HepG2 (cell line): ENCODE results near the gene SPRY1. TPM values are rescaled to one million over a fixed set of nuclear protein-coding genes. Genes with fewer than 3 reads are reported as not detected.

Source experiments
- BCLAF1 ChIP-seq: fragments of 450-650 bp; IDR thresholded peaks from 2 replicates; pipeline ENCODE4 v1.6.1; 2017; ENCODE audit warnings: mild to moderate bottlenecking
- BRCA1 ChIP-seq: sonication (generic); formaldehyde crosslinking; IDR thresholded peaks from 2 replicates; pipeline ENCODE4 v1.4.0; 2020; ENCODE audit warnings: missing genetic modification reagents
- DR1 ChIP-seq: sonication (generic); formaldehyde crosslinking; IDR thresholded peaks from 2 replicates; pipeline ENCODE4 v1.8.0; 2021; ENCODE audit warnings: mild to moderate bottlenecking, missing genetic modification reagents, inconsistent platforms
- ELK4 ChIP-seq: sonication (generic); formaldehyde crosslinking; IDR thresholded peaks from 2 replicates; pipeline ENCODE4 v1.9.0; 2021; ENCODE audit warnings: missing genetic modification reagents, borderline replicate concordance
- HNF4G ChIP-seq, 2 experiments: sonication (generic) in 1 of 2; formaldehyde crosslinking in 1 of 2; IDR thresholded peaks; 2 replicates each; pipeline versions ENCODE4 v1.4.0 to v1.6.1; 2011 to 2020; ENCODE audit warnings: borderline replicate concordance in 2 of 2, low read depth in 2 of 2, mild to moderate bottlenecking in 2 of 2, low read length in 1 of 2, missing genetic modification reagents in 1 of 2, moderate library complexity in 1 of 2
- KLF15 ChIP-seq: sonication (generic); formaldehyde crosslinking; IDR thresholded peaks from 2 replicates; pipeline ENCODE4 v1.8.1; 2023; ENCODE audit warnings: borderline replicate concordance, mild to moderate bottlenecking, inconsistent platforms, missing genetic modification reagents, mixed read lengths
- NCOR1 ChIP-seq: fragments of 200-600 bp; sonication (generic); IDR thresholded peaks from 2 replicates; pipeline ENCODE4 v1.7.0; 2017; ENCODE audit warnings: antibody characterized with exemption, low read length, borderline replicate concordance
- PHB2 ChIP-seq: fragments of 450-650 bp; IDR thresholded peaks from 2 replicates; pipeline ENCODE4 v1.6.1; 2018; ENCODE audit not compliant: partially characterized antibody
- PITX1 ChIP-seq: sonication (generic); formaldehyde crosslinking; IDR thresholded peaks from 2 replicates; pipeline ENCODE4 v1.5.1; 2020; ENCODE audit warnings: mild to moderate bottlenecking, missing genetic modification reagents
- RARA ChIP-seq: IDR thresholded peaks from 2 replicates; pipeline ENCODE4 v1.6.1; 2016; ENCODE audit warnings: missing genetic modification reagents, missing compliant biosample characterization
- TCF12 ChIP-seq, 2 experiments: fragments of 450-650 bp in 1 of 2; sonication (generic) in 1 of 2; formaldehyde crosslinking in 1 of 2; IDR thresholded peaks; 2 replicates each; pipeline versions ENCODE4 v1.6.1 to v1.8.0; 2017 to 2022; ENCODE audit warnings: antibody characterized with exemption in 1 of 2, mild to moderate bottlenecking in 1 of 2, missing genetic modification reagents in 1 of 2, moderate library complexity in 1 of 2
- TEAD3 ChIP-seq: optimal IDR thresholded peaks from 2 replicates; pipeline ENCODE3; 2016; ENCODE audit warnings: borderline replicate concordance
- ZFYVE20 ChIP-seq: sonication (generic); formaldehyde crosslinking; IDR thresholded peaks from 2 replicates; pipeline ENCODE4 v1.8.0; 2023; ENCODE audit warnings: low read depth, mild to moderate bottlenecking, moderate library complexity, missing genetic modification reagents, borderline replicate concordance
- ZMYM4 ChIP-seq: sonication (generic); formaldehyde crosslinking; IDR thresholded peaks from 2 replicates; pipeline ENCODE4 v1.8.1; 2023; ENCODE audit warnings: mild to moderate bottlenecking, missing genetic modification reagents
- ZNF280D ChIP-seq: sonication (generic); formaldehyde crosslinking; IDR thresholded peaks from 2 replicates; pipeline ENCODE4 v1.5.1; 2020; ENCODE audit warnings: mild to moderate bottlenecking, missing genetic modification reagents
- ZNF614 ChIP-seq: IDR thresholded peaks from 2 replicates; pipeline ENCODE4 v1.6.1; 2018; ENCODE audit warnings: missing biosample characterization, missing genetic modification reagents, inconsistent platforms, borderline replicate concordance
- ZXDC ChIP-seq: sonication (generic); formaldehyde crosslinking; IDR thresholded peaks from 2 replicates; pipeline ENCODE4 v1.5.0; 2020; ENCODE audit warnings: mild to moderate bottlenecking, missing genetic modification reagents
- polyA plus RNA-seq, 8 experiments: library from polyadenylated mRNA; depleted of rRNA in 3 of 8; stranded (reverse) in 7 of 8; unstranded in 1 of 8; fragments of >200 nt; fragmentation: Illumina TruSeq in 4 of 8; extraction: Trizol in 4 of 8; gene quantifications; 2 replicates each; pipeline versions ENCODE4 v1.2.1 to v1.2.3, GENCODE V29; 2011 to 2016; ENCODE audit warnings: low read depth in 4 of 8, missing spikeins in 1 of 8, mixed read lengths in 1 of 8; ENCODE audit not compliant: insufficient read depth in 1 of 8
- total RNA-seq, 5 experiments: library from RNA; depleted of rRNA; stranded (reverse); fragments of >200 nt; fragmentation: Illumina TruSeq; extraction: Trizol; gene quantifications; 2 replicates each; pipeline ENCODE4 v1.2.3, GENCODE V29; 2016; ENCODE audit warnings: low read depth in 1 of 5

Gene SPRY1
- total and polyA plus RNA-seq, 2 of the 13 experiments (the other 11 are each of a cell fraction or from before 2014, with no cell fraction given), result 24.7 to 33.4 TPM

GRCh38 chr4:123446865-123447474 lies 50.4 kb downstream of the SPRY1 start (continued):
- TF ChIP-seq BCLAF1, result no peak
- TF ChIP-seq TCF12 (IDR thresholded peaks at IDR 0.05), result no peak
- no peak for TF ChIP-seq TCF12 (CRISPR knock-in tag; IDR thresholded peaks at IDR 0.05)
- TF ChIP-seq ZXDC (CRISPR knock-in tag), result no peak
- TF ChIP-seq ZMYM4 (CRISPR knock-in tag), result 0 out of 2 replicates have a peak, but pooled peaks have one; percentile 21
- no peak for TF ChIP-seq KLF15 (CRISPR knock-in tag)
- 0 out of 2 replicates have a peak, but pooled peaks have one; percentile 15 for TF ChIP-seq ZNF614
- no peak for TF ChIP-seq RARA
- TF ChIP-seq DR1, result no peak
- no peak for TF ChIP-seq PITX1 (CRISPR knock-in tag)
- no peak for TF ChIP-seq BRCA1
- TF ChIP-seq ELK4 (CRISPR knock-in tag), result no peak
- peak; percentile 30; the same call in 1 of the 2 replicates for TF ChIP-seq NCOR1
- no peak for TF ChIP-seq PHB2
- TF ChIP-seq ZNF280D (CRISPR knock-in tag), result no peak
- TF ChIP-seq TEAD3 (CRISPR knock-in tag), result peak; percentile 37
- TF ChIP-seq HNF4G (IDR thresholded peaks at IDR 0.05; ENCODE audit: borderline replicate concordance, low read depth, low read length), result peak; percentile 46; the same call in 1 of the 2 replicates
- TF ChIP-seq HNF4G (CRISPR knock-in tag; IDR thresholded peaks at IDR 0.05; ENCODE audit: borderline replicate concordance, low read depth), result no peak
- TF ChIP-seq ZFYVE20 (CRISPR knock-in tag), result no peak
